ENCODE measurements around the gene APOL3.

DNA sequence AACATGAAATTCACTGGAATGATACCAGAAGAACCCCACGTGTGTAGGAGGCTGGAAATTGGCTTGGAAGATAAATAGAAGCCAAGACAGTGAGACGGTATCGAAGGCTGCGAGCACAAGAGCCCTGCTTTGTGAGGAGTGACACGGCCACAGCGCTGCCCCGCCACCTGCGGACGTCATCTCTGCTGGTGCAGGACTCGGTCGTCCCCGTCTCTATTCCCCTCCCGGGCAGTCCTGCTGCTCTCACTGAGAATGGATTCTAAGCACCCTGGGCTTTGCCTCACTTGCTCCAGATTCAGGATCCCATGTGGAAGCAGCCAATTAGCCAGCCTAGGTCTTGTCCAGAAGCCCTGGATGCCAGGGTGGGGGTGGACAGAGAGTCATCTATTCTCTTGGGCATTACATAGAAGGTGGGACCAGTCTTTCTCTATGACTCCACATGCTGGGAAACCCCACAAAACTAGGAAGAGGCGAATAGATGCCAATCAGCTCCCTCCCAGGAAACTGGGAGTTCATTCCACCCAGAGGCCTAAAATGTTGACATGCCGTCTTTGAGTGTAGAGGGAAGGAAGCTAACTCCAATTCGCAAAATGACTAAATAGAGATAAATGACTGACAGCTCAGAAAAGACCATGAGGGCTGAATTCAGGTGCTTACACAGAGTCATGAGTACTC is 25.1 kb downstream of the APOL3 start:
- TF ChIP-seq, protein P1, sequence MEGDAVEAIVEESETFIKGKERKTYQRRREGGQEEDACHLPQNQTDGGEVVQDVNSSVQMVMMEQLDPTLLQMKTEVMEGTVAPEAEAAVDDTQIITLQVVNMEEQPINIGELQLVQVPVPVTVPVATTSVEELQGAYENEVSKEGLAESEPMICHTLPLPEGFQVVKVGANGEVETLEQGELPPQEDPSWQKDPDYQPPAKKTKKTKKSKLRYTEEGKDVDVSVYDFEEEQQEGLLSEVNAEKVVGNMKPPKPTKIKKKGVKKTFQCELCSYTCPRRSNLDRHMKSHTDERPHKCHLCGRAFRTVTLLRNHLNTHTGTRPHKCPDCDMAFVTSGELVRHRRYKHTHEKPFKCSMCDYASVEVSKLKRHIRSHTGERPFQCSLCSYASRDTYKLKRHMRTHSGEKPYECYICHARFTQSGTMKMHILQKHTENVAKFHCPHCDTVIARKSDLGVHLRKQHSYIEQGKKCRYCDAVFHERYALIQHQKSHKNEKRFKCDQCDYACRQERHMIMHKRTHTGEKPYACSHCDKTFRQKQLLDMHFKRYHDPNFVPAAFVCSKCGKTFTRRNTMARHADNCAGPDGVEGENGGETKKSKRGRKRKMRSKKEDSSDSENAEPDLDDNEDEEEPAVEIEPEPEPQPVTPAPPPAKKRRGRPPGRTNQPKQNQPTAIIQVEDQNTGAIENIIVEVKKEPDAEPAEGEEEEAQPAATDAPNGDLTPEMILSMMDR (conservative IDR thresholded peaks at IDR 0.05 in 1 of 2, IDR thresholded peaks at IDR 0.05 in 1 of 2; ENCODE audit: extremely low read depth in 1 of 2, insufficient read depth in 1 of 2, low read depth in 1 of 2, low read length in 2 of 2) = no peak
- no peak for TF ChIP-seq EZH2 (IDR thresholded peaks at IDR 0.05; ENCODE audit: borderline replicate concordance, low read length)

Measured in mammary epithelial cell (primary cell).